HG02981 (cell line): ENCODE measurements around the gene ACD.
"Not testable (repeated sequence)": the region's sequence is repeated elsewhere in the genome, so short reads cannot be mapped to it uniquely, and the experiment has no call there.

Experiments
- ATAC-seq: cut with Tn5 transposase; IDR thresholded peaks from one replicate; pipeline ENCODE4 v1.9.1; 2021; ENCODE audit warnings: mild to moderate bottlenecking, moderate library complexity; ENCODE audit not compliant: unreplicated experiment

ACD gene

DNA sequence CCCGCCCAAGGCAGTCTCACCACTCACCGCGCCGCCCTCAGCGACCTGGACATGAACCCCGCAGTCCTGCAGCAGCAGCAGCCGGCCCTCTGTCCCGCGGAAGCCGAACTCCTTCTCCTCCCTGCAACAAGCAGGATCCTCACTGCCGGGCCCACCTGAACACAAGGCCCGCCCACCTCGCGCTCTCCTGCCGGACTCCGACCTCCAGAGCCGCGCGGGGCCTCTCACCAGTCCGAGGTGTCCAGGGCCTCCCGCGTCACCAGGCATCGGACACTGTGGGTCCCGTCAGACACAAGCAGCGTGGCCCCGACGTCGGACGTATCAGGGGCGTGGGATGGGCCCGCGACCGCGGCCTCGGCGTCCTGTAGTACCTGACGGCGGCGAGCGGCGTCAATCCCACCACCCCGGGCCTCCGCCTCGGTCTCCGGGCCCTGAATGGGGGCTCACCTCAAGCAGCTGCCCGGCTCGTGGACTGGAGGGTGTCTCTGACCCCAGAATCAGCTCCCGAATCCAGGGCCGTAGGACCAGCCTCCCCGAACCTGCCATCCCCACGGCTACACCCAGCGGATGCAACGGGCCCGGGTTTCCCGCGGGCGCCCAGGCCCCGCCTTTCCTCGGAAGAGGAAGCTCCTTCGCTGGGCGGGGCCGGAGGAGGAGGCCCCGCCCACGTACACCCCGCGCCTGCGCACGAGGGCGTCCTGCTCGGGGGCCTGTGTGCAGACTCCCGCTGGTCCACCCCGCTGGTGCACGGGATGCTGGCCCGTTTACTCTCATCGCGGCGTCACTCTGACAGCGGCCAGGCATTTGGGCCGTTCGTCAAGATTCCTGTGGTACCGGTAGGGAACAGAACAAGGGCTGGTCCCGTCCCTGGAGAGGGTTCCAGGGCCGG, at the start of gene ACD:
Gene ACD (minus strand): TSS at position 586 of the 889 bp plus-strand sequence. CDS start 40 bp downstream, at position 546.
- ATAC-seq = peak; percentile 42

DNA sequence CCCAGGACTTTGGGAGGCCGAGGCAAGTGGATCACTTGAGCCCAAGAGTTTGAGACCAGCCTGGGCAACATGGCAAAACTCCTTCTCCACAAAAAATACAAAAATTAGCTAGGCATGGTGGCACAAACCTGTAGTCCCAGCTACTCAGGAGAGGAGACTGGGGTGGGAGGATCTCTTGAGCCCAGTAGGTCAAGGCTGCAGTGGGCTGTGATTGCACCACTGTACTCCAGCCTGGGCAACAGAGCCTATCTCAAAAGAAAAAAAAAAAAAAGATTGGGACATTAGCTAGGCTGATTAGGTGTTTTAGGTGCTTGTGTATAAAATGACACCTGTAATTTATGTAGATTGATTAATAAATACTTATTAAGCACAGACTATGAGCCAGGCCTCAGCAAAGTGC, 49.0 kb upstream of the ACD start:
- no peak for ATAC-seq

GRCh38 chr16:67708368-67708771, 48.3 kb upstream of the ACD start:
- no peak for ATAC-seq

DNA sequence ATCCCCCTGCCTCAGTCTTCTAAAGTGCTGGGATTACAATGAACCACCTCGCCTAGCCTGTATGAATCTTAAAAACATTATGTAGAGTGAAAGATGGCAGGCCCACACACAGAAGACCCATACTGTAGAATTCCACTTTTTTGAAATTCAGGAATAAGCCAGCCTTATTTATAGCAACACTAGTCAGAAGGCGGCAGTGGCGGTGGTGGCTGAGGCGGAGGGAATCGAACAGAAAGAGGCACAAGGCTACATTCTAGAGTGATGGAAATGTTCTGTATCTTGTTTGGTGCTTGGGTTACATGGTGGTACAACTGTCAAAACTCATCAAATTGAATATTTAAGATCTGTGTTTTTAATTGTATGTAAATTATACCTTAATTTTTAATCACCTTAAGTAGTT, 47.7 kb upstream of the ACD start:
- no peak for ATAC-seq

DNA sequence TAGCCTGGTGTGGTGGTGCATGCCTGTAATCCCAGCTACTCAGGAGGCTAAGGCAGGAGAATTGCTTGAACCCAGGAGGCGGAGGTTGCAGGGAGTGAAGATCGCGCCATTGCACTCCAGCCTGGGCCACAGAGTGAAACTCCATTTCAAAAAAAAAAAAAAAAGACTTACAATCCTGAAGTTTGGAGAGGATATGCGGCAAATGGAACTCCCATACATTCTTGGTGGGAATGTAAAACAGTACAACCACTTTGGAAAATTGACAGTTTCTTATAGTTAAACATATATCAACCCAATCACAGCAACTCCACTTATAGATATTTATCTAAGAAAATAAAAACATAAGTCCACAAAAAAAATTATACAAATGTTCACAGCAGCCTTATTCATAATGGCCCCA, 47.1 kb upstream of the ACD start:
- ATAC-seq = no peak

DNA sequence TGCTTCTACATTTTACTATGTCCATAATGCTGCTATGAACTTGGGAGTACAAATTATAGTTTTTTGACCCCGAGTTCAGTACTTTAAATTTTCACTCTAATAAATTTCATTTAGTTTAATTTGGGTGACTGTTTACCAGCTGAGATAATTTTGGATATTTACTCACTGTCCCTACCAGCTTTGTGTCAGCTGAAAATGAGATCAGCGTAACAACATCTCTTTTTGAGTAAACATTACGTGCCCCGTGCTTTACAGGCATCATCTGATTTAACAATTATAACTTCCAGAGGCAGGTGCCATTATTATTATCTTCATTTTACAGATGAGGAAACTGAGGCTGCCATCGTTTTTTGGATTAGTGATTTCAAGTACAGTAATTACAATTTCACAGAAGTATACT, 44.0 kb upstream of the ACD start:
- no peak for ATAC-seq

DNA sequence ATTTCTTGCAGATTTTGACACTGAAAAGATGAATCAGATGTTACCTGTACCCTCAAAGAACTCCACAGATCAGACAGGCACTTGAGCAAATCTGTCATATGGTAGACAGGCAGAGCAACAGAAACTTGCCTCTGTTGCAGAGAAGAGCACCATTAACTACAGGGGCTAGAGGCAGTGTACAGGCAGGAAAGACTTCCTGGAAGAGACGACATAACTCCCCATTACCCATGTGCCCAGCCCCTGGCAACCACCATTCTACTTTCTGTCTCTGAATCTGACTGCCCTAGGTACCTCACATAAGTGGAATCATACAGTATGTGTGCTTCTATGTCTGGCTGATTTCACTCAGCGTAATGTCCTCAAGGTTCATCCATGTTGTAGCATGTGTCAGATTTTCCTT, 43.6 kb upstream of the ACD start:
- ATAC-seq = no peak

- no peak for ATAC-seq
Measured at GRCh38 chr16:67702130-67702529, 42.1 kb upstream of the ACD start.

DNA sequence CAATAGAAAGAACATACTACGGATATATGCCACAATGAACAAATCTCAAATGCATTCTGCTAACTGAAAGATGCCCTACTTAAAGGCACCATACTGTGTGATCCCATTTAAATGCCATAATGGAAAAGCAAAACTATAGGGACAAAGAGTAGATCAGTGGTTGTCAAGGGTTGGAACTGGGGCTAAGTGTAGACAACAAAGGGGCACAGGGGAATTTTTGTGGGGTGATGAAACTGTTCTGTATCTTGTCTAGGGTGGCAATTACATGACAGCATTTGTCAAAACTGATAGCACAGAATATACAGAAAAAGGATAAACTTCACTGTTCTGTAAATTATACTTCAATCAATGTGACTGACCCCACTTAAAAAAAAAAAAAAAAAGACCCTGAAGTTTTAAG, 41.4 kb upstream of the ACD start:
- ATAC-seq = no peak

- ATAC-seq = no peak
Measured at GRCh38 chr16:67699265-67699664, 39.2 kb upstream of the ACD start.

DNA sequence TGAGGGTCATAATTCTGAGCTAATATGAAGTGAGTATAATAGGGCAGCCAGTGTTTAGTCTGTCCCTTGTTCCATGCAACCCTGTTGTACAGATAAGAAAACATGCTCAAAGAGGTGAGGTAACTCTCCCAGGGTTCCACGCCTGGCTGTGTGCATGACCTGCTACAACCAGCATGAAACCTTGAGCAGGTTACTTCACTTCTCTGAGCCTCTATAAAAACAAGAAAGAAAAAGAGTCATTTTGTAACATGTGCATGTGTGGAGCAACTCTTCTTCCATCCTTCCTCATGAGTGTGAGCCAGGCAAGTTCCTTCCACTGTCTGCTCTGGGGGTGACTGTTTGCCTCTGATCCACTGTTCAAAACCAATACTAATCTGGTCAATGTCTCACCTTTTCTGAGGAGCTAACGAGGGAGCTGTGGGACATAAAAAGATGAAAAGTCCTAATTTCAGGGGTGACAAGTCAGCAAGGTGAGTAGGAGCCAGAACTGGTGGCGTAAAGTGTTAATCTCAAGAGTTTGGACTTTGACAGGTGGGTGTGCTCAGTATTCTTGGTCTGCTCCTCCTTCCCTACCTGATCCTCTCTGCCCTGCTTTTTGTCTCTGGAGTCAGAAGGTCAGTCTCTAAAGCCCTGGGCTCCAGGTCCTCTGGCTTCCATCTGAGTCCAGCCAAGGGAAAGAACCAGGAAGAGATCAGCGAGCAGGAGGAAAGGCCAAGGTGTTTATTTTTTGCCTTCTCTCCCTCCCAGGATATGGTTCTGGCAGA, 37.5 kb upstream of the ACD start:
- no peak for ATAC-seq

- ATAC-seq = no peak
Measured at GRCh38 chr16:67694611-67695010, 34.6 kb upstream of the ACD start.

- ATAC-seq = not testable (repeated sequence)
Measured at GRCh38 chr16:67693517-67694285, 33.6 kb upstream of the ACD start.

DNA sequence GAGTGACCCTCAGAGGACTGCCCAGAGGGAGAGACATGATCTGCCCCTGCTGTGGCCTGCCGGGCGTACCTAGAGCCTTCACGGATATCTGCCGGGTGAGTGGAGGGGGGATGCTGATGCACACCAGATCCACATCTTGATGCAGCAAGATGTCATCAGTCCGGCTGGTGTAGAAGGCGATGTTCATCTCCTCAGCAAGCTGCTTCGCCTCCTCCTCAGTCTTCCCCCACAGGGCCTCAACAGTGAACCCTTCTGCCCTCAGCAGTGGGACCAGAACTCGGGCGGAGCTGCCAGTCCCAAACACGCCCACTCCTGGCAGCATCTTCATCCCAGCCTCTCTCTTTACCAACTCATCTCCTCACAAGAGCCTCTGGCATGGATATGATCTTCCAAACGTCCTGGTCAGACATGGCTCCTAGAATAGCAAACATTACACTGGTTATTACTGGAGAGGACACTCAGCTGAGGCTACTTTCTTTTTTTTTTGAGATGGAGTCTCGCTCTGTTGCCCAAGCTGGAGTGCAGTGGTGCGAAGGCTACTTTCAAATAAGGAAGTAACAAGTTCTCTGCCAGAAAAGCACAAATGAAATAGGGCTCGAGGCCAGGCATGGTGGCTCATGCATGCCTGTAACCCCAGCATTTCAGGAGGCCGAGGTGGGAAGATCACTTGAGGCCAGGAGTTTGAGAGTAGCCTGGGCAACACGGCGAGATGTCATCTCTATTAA, 25.5 kb upstream of the ACD start:
- ATAC-seq = no peak

- no peak for ATAC-seq
Measured at GRCh38 chr16:67683767-67684166, 23.7 kb upstream of the ACD start.

DNA sequence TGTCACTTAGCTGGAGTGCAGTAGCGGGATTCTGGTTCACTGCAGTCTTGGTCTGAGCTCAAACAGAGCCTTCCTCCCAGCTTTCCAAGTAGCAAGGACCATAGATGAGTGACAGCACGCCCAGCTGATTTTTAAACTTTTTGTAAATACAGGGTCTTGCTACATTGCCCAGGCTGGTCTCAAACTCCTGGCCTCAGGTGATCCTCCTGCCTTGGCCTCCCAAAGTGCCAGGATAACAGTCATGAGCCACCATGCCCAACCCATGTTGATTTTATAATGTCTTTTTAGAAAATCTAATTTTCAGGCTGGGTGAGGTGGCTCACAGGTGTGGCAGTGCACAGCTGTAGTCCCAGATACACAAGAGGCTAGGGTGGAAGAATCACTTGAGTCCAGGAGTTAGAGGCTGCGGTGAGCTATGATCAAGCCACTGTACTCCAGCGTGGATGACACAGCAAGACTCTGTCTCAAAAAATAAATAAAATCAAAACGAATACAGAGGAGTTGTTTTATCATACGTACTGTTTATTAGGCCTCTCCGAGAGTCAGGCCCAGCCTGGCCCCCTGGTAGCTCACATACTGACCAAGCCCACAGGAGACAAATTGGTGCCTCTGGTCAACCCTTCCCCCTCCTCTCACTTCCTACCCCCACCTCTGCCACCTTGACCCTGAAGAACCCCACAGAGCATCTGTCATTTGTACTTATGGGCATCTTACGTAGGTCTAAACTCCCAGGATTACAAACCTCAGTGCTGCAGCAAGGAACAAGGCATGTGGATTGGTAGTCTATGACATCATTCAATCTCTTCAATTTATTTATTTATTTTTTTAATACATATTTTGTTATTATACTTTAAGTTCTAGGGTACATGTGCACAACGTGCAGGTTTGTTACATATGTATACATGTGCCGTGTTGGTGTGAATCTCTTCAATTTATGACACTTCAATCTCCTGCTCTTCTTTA, 20.2 kb upstream of the ACD start:
- ATAC-seq = no peak

DNA sequence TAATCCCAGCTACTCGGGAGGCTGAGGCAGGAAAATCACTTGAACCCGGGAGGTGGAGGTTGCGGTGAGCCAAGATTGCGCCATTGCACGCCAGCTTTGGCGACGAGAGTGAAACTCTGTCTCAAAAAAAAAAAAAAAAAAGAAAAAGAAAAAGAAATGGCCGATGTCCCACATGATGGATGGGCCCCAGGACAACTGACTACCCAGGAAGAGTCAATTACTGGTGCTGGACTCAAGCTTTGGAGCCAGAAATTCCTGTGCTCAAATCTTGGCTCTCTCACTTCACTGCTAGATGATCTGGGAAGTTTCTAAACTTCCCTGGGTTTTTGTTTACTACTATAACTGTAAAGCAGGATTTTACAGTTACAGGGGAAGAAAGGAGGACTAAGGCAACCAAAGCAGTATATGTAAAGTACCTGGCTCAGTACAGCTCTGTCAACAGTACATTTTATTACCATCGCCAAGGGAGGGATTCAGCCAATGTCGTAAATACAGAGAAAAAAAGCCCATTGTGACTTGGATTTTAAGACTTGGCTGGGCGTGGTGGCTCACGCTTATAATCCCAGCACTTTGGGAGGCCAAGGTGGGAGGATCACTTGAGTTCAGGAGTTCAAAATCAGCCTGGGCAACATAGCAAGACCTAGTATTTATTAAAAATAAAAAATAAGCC, 18.4 kb upstream of the ACD start:
- ATAC-seq = no peak

- no peak for ATAC-seq
Measured at GRCh38 chr16:67677712-67678111, 17.7 kb upstream of the ACD start.

GRCh38 chr16:67676939-67677338, 16.9 kb upstream of the ACD start:
- no peak for ATAC-seq
